GM21526 (cell line): ENCODE measurements around the gene DNAH3.

ENCODE experiments used
- ATAC-seq: cut with Tn5 transposase; IDR thresholded peaks from one replicate; pipeline ENCODE4 v1.9.1; 2021; ENCODE audit warnings: moderate library complexity; ENCODE audit not compliant: unreplicated experiment, low FRiP score

The DNAH3 gene

DNA sequence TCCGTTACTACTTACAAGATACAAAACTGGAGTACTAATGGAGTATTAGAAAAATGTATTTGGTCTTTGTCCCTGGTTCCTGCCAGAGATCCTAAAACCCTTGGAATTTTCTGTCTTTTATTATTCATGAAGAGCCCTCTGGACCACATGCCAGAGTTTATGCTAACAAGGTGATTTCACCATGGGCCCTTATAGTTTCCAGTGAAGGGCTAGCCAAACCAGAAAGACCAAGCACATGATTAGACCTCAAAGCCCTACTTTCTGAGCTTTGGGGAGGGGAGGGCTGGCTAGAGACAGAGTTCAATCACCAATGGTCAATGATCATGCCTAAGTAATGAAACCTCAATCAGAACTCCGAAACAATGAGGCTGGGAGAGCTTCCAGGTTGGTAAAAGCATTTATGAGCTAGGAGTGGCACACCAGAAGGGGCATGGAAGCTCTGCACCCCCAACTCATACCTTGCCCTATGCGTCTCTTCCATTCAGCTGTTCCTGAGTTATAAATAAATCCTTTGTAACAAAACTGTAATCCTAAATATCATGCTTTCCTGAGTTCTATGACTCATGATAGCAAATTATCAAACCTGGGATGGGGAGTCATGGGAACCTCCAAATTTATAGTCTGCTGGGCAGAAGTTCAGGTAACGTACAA is 260.9 kb downstream of the DNAH3 start:
- no peak for ATAC-seq

DNA sequence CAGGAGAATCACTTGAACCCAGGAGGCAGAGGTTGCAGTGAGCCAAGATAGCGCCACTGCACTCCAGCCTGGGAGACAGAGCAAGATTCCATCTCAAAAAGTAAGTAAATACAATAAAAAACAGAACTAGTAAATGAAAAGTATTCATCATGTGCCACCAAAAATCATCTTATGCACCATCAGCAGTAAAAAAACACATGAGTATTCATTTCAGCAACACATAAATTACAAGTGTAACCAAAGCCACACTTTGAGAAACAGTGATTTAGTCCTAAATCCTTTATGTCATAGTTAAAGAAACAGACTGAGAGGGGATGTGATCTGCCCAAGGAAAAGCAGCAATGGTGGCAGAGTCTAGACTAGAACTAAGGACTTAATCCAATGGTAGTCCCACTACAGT is 263.4 kb downstream of the DNAH3 start:
- ATAC-seq = no peak

- no peak for ATAC-seq
These were observed 264.3 kb downstream of the DNAH3 start for GRCh38 chr16:20886320-20886719.

GRCh38 chr16:20884240-20884556 is 266.4 kb downstream of the DNAH3 start:
- ATAC-seq = no peak

- no peak for ATAC-seq
These were observed 266.9 kb downstream of the DNAH3 start for GRCh38 chr16:20883554-20884239.
